GM12878 (cell line): ENCODE results near the gene MKNK1. TPM values are rescaled to one million over a fixed set of nuclear protein-coding genes. Genes with fewer than 3 reads are reported as not detected.

Experiments used
- ATAC-seq: fragments of 200-7000 bp; cut with Tn5 transposase; 3 replicates; pipeline ENCODE4 v1.9.1; 2020; ENCODE audit warnings: mild to moderate bottlenecking, moderate library complexity
- BruUV-seq: library from RNA; stranded (reverse); fragments of 400-500 nt; replicated peaks from 2 replicates; lab custom pipeline; 2021; lab: Mats Ljungman, UMichigan
- CTCF ChIA-PET: fragments of 300-600 bp; sonication (Branson Sonifier 250); formaldehyde crosslinking; extraction: SDS; loops from one replicate; lab custom pipeline; 2021; ENCODE audit warnings: inconsistent platforms; lab: Yijun Ruan, JAX
- POLR2A ChIA-PET: fragments of 350-600 bp; formaldehyde crosslinking; extraction: SDS; loops from one replicate; lab custom pipeline; 2021; ENCODE audit warnings: inconsistent platforms; lab: Charles Lee
- RAD21 ChIA-PET: fragments of 300-600 bp; sonication (Branson Sonifier 250); formaldehyde crosslinking; loops from one replicate; lab custom pipeline; 2023; ENCODE audit warnings: antibody characterized with exemption; ENCODE audit not compliant: unreplicated experiment; lab: Charles Lee
- SMC1A ChIA-PET: fragments of 300-600 bp; sonication (Branson Sonifier 250); formaldehyde crosslinking; loops from one replicate; lab custom pipeline; 2023; ENCODE audit not compliant: unreplicated experiment, uncharacterized antibody; lab: Charles Lee
- DNase-seq: peaks from one replicate; pipeline ENCODE4 v3.0.0-alpha.2; 2011; ENCODE audit warnings: low read depth, low spot score
- FAIRE-seq: peaks from 3 replicates; lab custom pipeline; 2011; peaks lifted over from hg19 to GRCh38; lab: Jason Lieb, UNC
- H2AFZ ChIP-seq: 2 replicates; pipeline ENCODE4 v1.6.0; 2011; ENCODE audit warnings: low read depth, low read length, control low read depth; ENCODE audit not compliant: control insufficient read depth
- H3K27ac ChIP-seq: 2 replicates; pipeline ENCODE4 v1.5.1; 2011; ENCODE audit warnings: control low read depth; ENCODE audit not compliant: control insufficient read depth, insufficient read depth
- H3K27me3 ChIP-seq, 2 experiments: replicated peaks in 1 of 2; 2 replicates each; pipeline versions ENCODE4 v1.6.0 to v1.6.1; 2011; ENCODE audit warnings: low read length in 1 of 2; ENCODE audit not compliant: control insufficient read depth in 2 of 2, insufficient read depth in 2 of 2
- H3K36me3 ChIP-seq, 2 experiments: 2 replicates each; pipeline ENCODE4 v1.5.1; 2011; ENCODE audit warnings: low read length in 1 of 2; ENCODE audit not compliant: control insufficient read depth in 2 of 2, insufficient read depth in 2 of 2
- H3K4me1 ChIP-seq: 2 replicates; pipeline ENCODE4 v1.6.1; 2011; ENCODE audit warnings: mild to moderate bottlenecking, low read length, moderate library complexity, mixed read lengths; ENCODE audit not compliant: control insufficient read depth, insufficient read depth
- H3K4me2 ChIP-seq: 2 replicates; pipeline ENCODE4 v1.6.0; 2011; ENCODE audit warnings: control low read depth; ENCODE audit not compliant: control insufficient read depth, insufficient read depth
- H3K4me3 ChIP-seq: fragments of 200-600 bp; sonication (generic); 2 replicates; pipeline ENCODE4 v1.5.1; 2016
- H3K79me2 ChIP-seq: 2 replicates; pipeline ENCODE4 v1.6.0; 2011; ENCODE audit warnings: low read length; ENCODE audit not compliant: control insufficient read depth, insufficient read depth
- H3K9ac ChIP-seq: 2 replicates; pipeline ENCODE4 v1.8.0; 2011; ENCODE audit warnings: low read length, control low read depth, mixed read lengths; ENCODE audit not compliant: control insufficient read depth, insufficient read depth
- H3K9me3 ChIP-seq: replicated peaks from 3 replicates; pipeline ENCODE4 v1.5.1; 2011; ENCODE audit warnings: mild to moderate bottlenecking, low read length; ENCODE audit not compliant: control insufficient read depth, insufficient read depth
- H4K20me1 ChIP-seq: 2 replicates; pipeline ENCODE4 v1.6.0; 2011; ENCODE audit not compliant: control insufficient read depth, insufficient read depth
- BHLHE40 ChIP-seq, 2 experiments: fragments of 450-650 bp in 1 of 2; IDR thresholded peaks; 2 replicates each; pipeline ENCODE4 v1.6.1; 2011 to 2017; ENCODE audit warnings: low read depth in 2 of 2, borderline replicate concordance in 1 of 2, improper control_type of control experiment in 1 of 2, low read length in 1 of 2, mild to moderate bottlenecking in 1 of 2
- BMI1 ChIP-seq: fragments of 450-650 bp; IDR thresholded peaks from 2 replicates; pipeline ENCODE4 v1.6.1; 2016; ENCODE audit warnings: mild to moderate bottlenecking, moderate library complexity, borderline replicate concordance
- CBX3 ChIP-seq: fragments of 200-600 bp; sonication (generic); IDR thresholded peaks from 2 replicates; pipeline ENCODE4 v1.6.1; 2016; ENCODE audit warnings: low read depth, borderline replicate concordance
- DPF2 ChIP-seq: fragments of 450-650 bp; IDR thresholded peaks from 2 replicates; pipeline ENCODE4 v1.6.1; 2017; ENCODE audit warnings: mild to moderate bottlenecking
- EP300 ChIP-seq, 2 experiments: fragments of 150-350 bp in 1 of 2; IDR thresholded peaks; 2 replicates each; pipeline ENCODE4 v1.6.1; 2011 to 2012; ENCODE audit warnings: low read depth in 2 of 2, low read length in 2 of 2, borderline replicate concordance in 1 of 2, improper control_type of control experiment in 1 of 2, inconsistent platforms in 1 of 2; ENCODE audit not compliant: control insufficient read depth in 1 of 2
- HDAC2 ChIP-seq: fragments of 200-600 bp; sonication (generic); IDR thresholded peaks from 2 replicates; pipeline ENCODE4 v1.6.1; 2017
- HSF1 ChIP-seq: fragments of 150-350 bp; IDR thresholded peaks from 2 replicates; pipeline ENCODE4 v1.6.1; 2014; ENCODE audit warnings: mild to moderate bottlenecking, low read depth, low read length
- KLF5 ChIP-seq: fragments of 450-650 bp; IDR thresholded peaks from 2 replicates; pipeline ENCODE4 v1.6.1; 2014; ENCODE audit warnings: mild to moderate bottlenecking; ENCODE audit not compliant: partially characterized antibody
- PAX5 ChIP-seq: IDR thresholded peaks from 2 replicates; pipeline ENCODE4 v1.6.1; 2011; ENCODE audit warnings: low read depth, low read length, borderline replicate concordance
- RAD51 ChIP-seq: fragments of 450-650 bp; IDR thresholded peaks from 2 replicates; pipeline ENCODE4 v1.6.1; 2016; ENCODE audit warnings: moderate library complexity, mild to moderate bottlenecking, inconsistent platforms
- RB1 ChIP-seq: fragments of 450-650 bp; formaldehyde crosslinking; IDR thresholded peaks from 2 replicates; pipeline ENCODE4 v1.6.1; 2017; ENCODE audit warnings: mild to moderate bottlenecking, borderline replicate concordance
- TARDBP ChIP-seq: IDR thresholded peaks from 2 replicates; pipeline ENCODE4 v1.6.1; 2016; ENCODE audit warnings: borderline replicate concordance
- TCF12 ChIP-seq: IDR thresholded peaks from 2 replicates; pipeline ENCODE4 v1.6.1; 2011; ENCODE audit warnings: low read depth, mild to moderate bottlenecking, low read length
- TCF3 ChIP-seq: IDR thresholded peaks from 2 replicates; pipeline ENCODE4 v1.6.1; 2012; ENCODE audit warnings: low read depth, mild to moderate bottlenecking, low read length, borderline replicate concordance; ENCODE audit not compliant: insufficient read depth
- ZBTB11 ChIP-seq: fragments of 450-650 bp; formaldehyde crosslinking; IDR thresholded peaks from 2 replicates; pipeline ENCODE4 v1.5.0; 2022; ENCODE audit warnings: mild to moderate bottlenecking, missing genetic modification characterization
- ZNF687 ChIP-seq: fragments of 450-650 bp; IDR thresholded peaks from 2 replicates; pipeline ENCODE4 v1.6.1; 2017; ENCODE audit warnings: mild to moderate bottlenecking, moderate library complexity
- WGBS: methylation state at CpG from one replicate; pipeline ENCODE4 v1.1.6; 2016; ENCODE audit warnings: low lambda C conversion rate; ENCODE audit not compliant: insufficient replicate concordance, insufficient coverage; ENCODE audit errors: missing lambda C conversion rate; 5-methylcytosine and 5-hydroxymethylcytosine counted together
- in situ Hi-C: fragments of 300-500 bp; cut with MboI; formaldehyde crosslinking; loops from 9 replicates; pipeline ENCODE4 v1.14.3; 2018; ENCODE audit warnings: mixed read lengths
- intact Hi-C: fragments of 100-400 bp; cut with micrococcal nuclease; formaldehyde crosslinking; loops from one replicate; pipeline ENCODE4 v1.14.2; 2022; ENCODE audit not compliant: unreplicated experiment
- polyA plus RNA-seq, 11 experiments: library from polyadenylated mRNA; depleted of rRNA in 4 of 11; unstranded in 6 of 11; stranded (reverse) in 5 of 11; fragments of >200 nt; fragmentation: Nextera tagmentation in 4 of 11; fragmentation: Illumina TruSeq in 1 of 11; extraction: Ambion mirVana in 4 of 11; extraction: Trizol in 1 of 11; gene quantifications; 1 replicate in 1 of 11; 2 replicates in 10 of 11; pipeline versions ENCODE4 v1.2.1 to v1.2.3, GENCODE V29; 2011 to 2016; ENCODE audit warnings: inconsistent platforms in 2 of 11, missing spikeins in 2 of 11, low read depth in 1 of 11
- total RNA-seq, 4 experiments: library from RNA; depleted of rRNA in 3 of 4; stranded (reverse); fragments of >200 nt in 3 of 4; fragmentation: Illumina TruSeq in 1 of 4; extraction: Trizol in 1 of 4; gene quantifications; 2 replicates each; pipeline versions ENCODE4 v1.2.1 to v1.2.3, GENCODE V29; 2013 to 2021

Gene MKNK1
- total and polyA plus RNA-seq, 10 of the 15 experiments (the other 5 are each of a cell fraction or from before 2014, with no cell fraction given) = 13.7 to 29.9 (median 26.5) TPM

- TF ChIP-seq HDAC2 = no peak
- TF ChIP-seq ZNF687 = no peak
- TF ChIP-seq TARDBP = no peak
- no peak for TF ChIP-seq RB1
- TF ChIP-seq DPF2 = no peak
- no peak for TF ChIP-seq KLF5
- TF ChIP-seq PAX5 = no peak
- TF ChIP-seq TCF3 = no peak
- TF ChIP-seq ZBTB11 (CRISPR knock-in tag) = no peak
- no peak for TF ChIP-seq BHLHE40 (IDR thresholded peaks at IDR 0.05; ENCODE audit: borderline replicate concordance in 1 of 2, low read depth in 2 of 2, low read length in 1 of 2)
- no peak for TF ChIP-seq BMI1
- TF ChIP-seq HSF1 = no peak
- no peak for TF ChIP-seq CBX3
- TF ChIP-seq EP300 (IDR thresholded peaks at IDR 0.05; ENCODE audit: borderline replicate concordance in 1 of 2, control insufficient read depth in 1 of 2, low read depth in 2 of 2, low read length in 2 of 2) = no peak
- TF ChIP-seq TCF12 = no peak
- no peak for TF ChIP-seq RAD51
- Histone ChIP-seq H3K79me2 (no peaks in the 10 kb centered on the region), H3K9me3 (no peaks in the 10 kb centered on the region), H3K4me2 (no peak overlapping the region), H3K4me3 (no peak overlapping the region), H2AFZ (no peak overlapping the region), H3K27ac (no peak overlapping the region), H3K36me3 (no peaks in the 10 kb centered on the region), H3K9ac (no peak overlapping the region), H3K4me1 (no peaks in the 10 kb centered on the region), H3K27me3 (no peaks in the 10 kb centered on the region; a peak in 1 of 4 replicates), H4K20me1 (no peaks in the 10 kb centered on the region)
- BruUV-seq = no TSS peak
- RAD21 ChIA-PET = no interaction called here
- POLR2A ChIA-PET = no interaction called here
- intact Hi-C loops (no loop called here), in situ Hi-C loops (no loop called here)
- 29% methylated on average over 5 of the region's 5 CpGs for WGBS
- no peak for ATAC-seq
- SMC1A ChIA-PET = no interaction called here
- no peak for DNase-seq
- FAIRE-seq = no peak
- CTCF ChIA-PET = interaction anchor here (0.8 kb wide), 1 partner anchor 21 kb away, joined by 5 read pairs; no protein-coding TSS in a partner anchor
These were observed 95.3 kb downstream of the MKNK1 start for GRCh38 chr1:46508757-46509156.
